H1 (cell line): ENCODE measurements around the gene EPN3. TPM values are rescaled to one million over a fixed set of nuclear protein-coding genes. Genes with fewer than 3 reads are reported as not detected.

Experiments
- CTCF ChIA-PET: fragments of 300-600 bp; sonication (Branson Sonifier 250); formaldehyde crosslinking; loops from one replicate; lab custom pipeline; 2021; ENCODE audit not compliant: partially characterized antibody; lab: Charles Lee
- POLR2A ChIA-PET: fragments of 300-600 bp; sonication (Branson Sonifier 250); formaldehyde crosslinking; loops from one replicate; lab custom pipeline; 2021; ENCODE audit warnings: inconsistent platforms; ENCODE audit not compliant: partially characterized antibody; lab: Charles Lee
- DNase-seq, 2 experiments: peaks; one replicate each; pipeline versions ENCODE4 v3.0.0 to v3.0.0-alpha.2; 2010 to 2022; ENCODE audit warnings: low spot score in 2 of 2, low read depth in 1 of 2, mixed read lengths in 1 of 2
- FAIRE-seq: peaks from 2 replicates; lab custom pipeline; 2011; peaks lifted over from hg19 to GRCh38; lab: Jason Lieb, UNC
- H2AFZ ChIP-seq: 2 replicates; pipeline ENCODE4 v1.8.1; 2012; ENCODE audit warnings: low read length, inconsistent platforms
- H2AK5ac ChIP-seq: 2 replicates; pipeline ENCODE4 v1.6.1; 2013; ENCODE audit warnings: low read depth, low read length
- H2BK120ac ChIP-seq: replicated peaks from 2 replicates; pipeline ENCODE3; 2013; ENCODE audit warnings: low read depth, low read length, inconsistent platforms
- H2BK12ac ChIP-seq: 2 replicates; pipeline ENCODE4 v1.6.1; 2013; ENCODE audit warnings: low read depth, low read length
- H2BK15ac ChIP-seq: 2 replicates; pipeline ENCODE4 v1.6.1; 2013; ENCODE audit warnings: low read length
- H2BK20ac ChIP-seq: 2 replicates; pipeline ENCODE4 v1.6.1; 2013; ENCODE audit warnings: low read length
- H2BK5ac ChIP-seq: 2 replicates; pipeline ENCODE4 v1.6.1; 2013; ENCODE audit warnings: low read depth, low read length
- H3K14ac ChIP-seq: 2 replicates; pipeline ENCODE4 v1.6.1; 2013; ENCODE audit warnings: inconsistent platforms; ENCODE audit not compliant: insufficient read length
- H3K18ac ChIP-seq: 2 replicates; pipeline ENCODE4 v1.6.1; 2013; ENCODE audit warnings: low read length; ENCODE audit errors: extremely low read depth
- H3K23ac ChIP-seq: 2 replicates; pipeline ENCODE4 v1.6.1; 2013; ENCODE audit warnings: inconsistent platforms; ENCODE audit not compliant: insufficient read length
- H3K23me2 ChIP-seq: 2 replicates; pipeline ENCODE4 v1.6.1; 2013; ENCODE audit warnings: low read depth, low read length
- H3K27ac ChIP-seq: 2 replicates; pipeline ENCODE4 v1.6.1; 2011; ENCODE audit warnings: low read depth, low read length, inconsistent platforms
- H3K27me3 ChIP-seq, 4 experiments: replicated peaks in 1 of 4; 1 replicate in 1 of 4; 2 replicates in 3 of 4; pipeline versions ENCODE4 v1.6.1 to v1.8.1; 2011 to 2013; ENCODE audit warnings: low read length in 3 of 4, mild to moderate bottlenecking in 3 of 4, inconsistent platforms in 2 of 4, mixed read lengths in 2 of 4, moderate library complexity in 1 of 4; ENCODE audit not compliant: control insufficient read depth in 3 of 4, insufficient read depth in 3 of 4; ENCODE audit errors: extremely low read depth in 1 of 4
- H3K36me3 ChIP-seq, 4 experiments: 2 replicates each; pipeline versions ENCODE4 v1.6.1 to v1.8.1; 2011 to 2013; ENCODE audit warnings: mild to moderate bottlenecking in 4 of 4, low read length in 3 of 4, moderate library complexity in 2 of 4, control low read depth in 1 of 4, inconsistent platforms in 1 of 4; ENCODE audit not compliant: insufficient read depth in 4 of 4, control insufficient read depth in 2 of 4
- H3K4ac ChIP-seq: replicated peaks from 2 replicates; pipeline ENCODE3; 2013; ENCODE audit warnings: low read length, low read depth, mixed read lengths, inconsistent platforms; ENCODE audit not compliant: insufficient read length
- H3K4me1 ChIP-seq, 4 experiments: replicated peaks in 1 of 4; 1 replicate in 1 of 4; 2 replicates in 3 of 4; pipeline versions ENCODE4 v1.6.1 to v1.8.1; 2011 to 2013; ENCODE audit warnings: low read length in 3 of 4, inconsistent platforms in 2 of 4, mixed read lengths in 1 of 4; ENCODE audit not compliant: insufficient read depth in 4 of 4, control insufficient read depth in 3 of 4
- H3K4me2 ChIP-seq, 2 experiments: 2 replicates each; pipeline versions ENCODE4 v1.6.1 to v1.8.1; 2011 to 2013; ENCODE audit warnings: low read depth in 2 of 2, low read length in 2 of 2, control low read depth in 1 of 2, inconsistent platforms in 1 of 2, mild to moderate bottlenecking in 1 of 2; ENCODE audit not compliant: insufficient read depth in 1 of 2
- H3K4me3 ChIP-seq, 4 experiments: fragments of 200-600, 300-600 bp in 1 of 4; sonication (generic), shearing (Covaris generic), sonication (Bioruptor Twin) in 1 of 4; 2 replicates each; pipeline versions ENCODE4 v1.5.1 to v1.8.1; 2011 to 2016; ENCODE audit warnings: low read length in 4 of 4, low read depth in 3 of 4, control low read depth in 2 of 4, inconsistent platforms in 2 of 4, mild to moderate bottlenecking in 2 of 4, mixed read lengths in 1 of 4, moderate library complexity in 1 of 4; ENCODE audit not compliant: insufficient read depth in 2 of 4; ENCODE audit errors: extremely low read depth in 1 of 4
- H3K56ac ChIP-seq: replicated peaks from 2 replicates; pipeline ENCODE3; 2013; ENCODE audit warnings: low read depth, mild to moderate bottlenecking, mixed read lengths, low read length, inconsistent platforms; ENCODE audit not compliant: insufficient read length
- H3K79me1 ChIP-seq: 2 replicates; pipeline ENCODE4 v1.6.1; 2013; ENCODE audit warnings: low read depth, low read length, control low read depth
- H3K79me2 ChIP-seq, 2 experiments: 2 replicates each; pipeline versions ENCODE4 v1.6.1 to v1.8.1; 2012 to 2013; ENCODE audit warnings: low read length in 2 of 2, mild to moderate bottlenecking in 2 of 2, inconsistent platforms in 1 of 2; ENCODE audit not compliant: insufficient read depth in 2 of 2, control insufficient read depth in 1 of 2
- H3K9ac ChIP-seq, 4 experiments: replicated peaks in 1 of 4; 1 replicate in 1 of 4; 2 replicates in 3 of 4; pipeline versions ENCODE4 v1.6.1 to v1.8.1; 2011 to 2013; ENCODE audit warnings: low read depth in 3 of 4, low read length in 3 of 4, control low read depth in 2 of 4, mild to moderate bottlenecking in 2 of 4, moderate library complexity in 2 of 4, inconsistent platforms in 1 of 4; ENCODE audit errors: extremely low read depth in 1 of 4
- H3K9me3 ChIP-seq, 2 experiments: 2 replicates each; pipeline versions ENCODE4 v1.6.1 to v1.8.1; 2012 to 2013; ENCODE audit warnings: mild to moderate bottlenecking in 2 of 2, moderate library complexity in 2 of 2, control low read depth in 1 of 2, inconsistent platforms in 1 of 2, low read depth in 1 of 2, low read length in 1 of 2, mixed read lengths in 1 of 2; ENCODE audit not compliant: insufficient read depth in 2 of 2
- H4K20me1 ChIP-seq, 2 experiments: replicated peaks in 1 of 2; 2 replicates each; pipeline versions ENCODE3 to v1.8.1; 2011 to 2013; ENCODE audit warnings: inconsistent platforms in 2 of 2, low read length in 2 of 2, mild to moderate bottlenecking in 1 of 2; ENCODE audit not compliant: insufficient read depth in 2 of 2, control insufficient read depth in 1 of 2
- H4K5ac ChIP-seq: 2 replicates; pipeline ENCODE4 v1.6.1; 2013; ENCODE audit warnings: low read length, low read depth, mixed read lengths, inconsistent platforms; ENCODE audit not compliant: insufficient read length
- H4K8ac ChIP-seq: 2 replicates; pipeline ENCODE4 v1.8.0; 2013; ENCODE audit warnings: mild to moderate bottlenecking, moderate library complexity, low read length, inconsistent platforms; ENCODE audit not compliant: insufficient read depth; ENCODE audit errors: extremely low read depth
- H4K91ac ChIP-seq: replicated peaks from 2 replicates; pipeline ENCODE3; 2013; ENCODE audit warnings: low read length, mixed read lengths, inconsistent platforms; ENCODE audit not compliant: insufficient read length
- BRCA1 ChIP-seq: IDR thresholded peaks from 2 replicates; pipeline ENCODE4 v1.6.1; 2012; ENCODE audit warnings: low read depth, low read length, improper control_type of control experiment
- CBX8 ChIP-seq: fragments of 300-800, 300-1000 bp; sonication (generic); IDR thresholded peaks from 2 replicates; pipeline ENCODE4 v1.7.1; 2016; ENCODE audit warnings: low read depth, low read length, borderline replicate concordance
- GABPA ChIP-seq: IDR thresholded peaks from 2 replicates; pipeline ENCODE4 v1.6.1; 2011; ENCODE audit warnings: mild to moderate bottlenecking, low read length, moderate library complexity, borderline replicate concordance; ENCODE audit not compliant: insufficient read depth
- HDAC2 ChIP-seq, 2 experiments: fragments of 300-600 bp in 1 of 2; sonication (generic) in 1 of 2; IDR thresholded peaks; 2 replicates each; pipeline ENCODE4 v1.6.1; 2011 to 2012; ENCODE audit warnings: low read depth in 2 of 2, low read length in 2 of 2, mild to moderate bottlenecking in 2 of 2, moderate library complexity in 2 of 2, borderline replicate concordance in 1 of 2, inconsistent platforms in 1 of 2
- KDM4A ChIP-seq: IDR thresholded peaks from one replicate; pipeline ENCODE4 v1.7.1; 2012; ENCODE audit warnings: low read depth, mild to moderate bottlenecking, moderate library complexity, low read length, inconsistent platforms; ENCODE audit not compliant: severe bottlenecking
- POU5F1 ChIP-seq: IDR thresholded peaks from 2 replicates; pipeline ENCODE4 v1.6.1; 2011; ENCODE audit warnings: low read depth, mild to moderate bottlenecking, low read length, moderate library complexity
- RBBP5 ChIP-seq: IDR thresholded peaks from 2 replicates; pipeline ENCODE4 v1.7.1; 2012; ENCODE audit warnings: low read depth, mild to moderate bottlenecking, inconsistent platforms, low read length, moderate library complexity, borderline replicate concordance
- SP1 ChIP-seq: IDR thresholded peaks from 2 replicates; pipeline ENCODE4 v1.6.1; 2011; ENCODE audit warnings: low read depth, low read length
- TAF7 ChIP-seq: optimal IDR thresholded peaks from 2 replicates; pipeline ENCODE3; 2011; ENCODE audit warnings: low read depth, mild to moderate bottlenecking, inconsistent platforms, low read length, moderate library complexity, borderline replicate concordance
- TCF12 ChIP-seq: IDR thresholded peaks from 2 replicates; pipeline ENCODE4 v1.6.1; 2011; ENCODE audit warnings: low read depth, mild to moderate bottlenecking, low read length
- WGBS, 2 experiments: shearing (Covaris generic) in 1 of 2; methylation state at CpG; one replicate each; pipeline versions ENCODE4 v1.1.6 to v1.1.7; 2013 to 2015; ENCODE audit warnings: low lambda C conversion rate in 2 of 2, mixed read lengths in 2 of 2, inconsistent platforms in 1 of 2, low coverage in 1 of 2, missing lambda C conversion rate in 1 of 2; ENCODE audit not compliant: insufficient replicate concordance in 2 of 2, insufficient coverage in 1 of 2, insufficient read length in 1 of 2; ENCODE audit errors: extremely low coverage in 1 of 2, missing lambda C conversion rate in 1 of 2; 5-methylcytosine and 5-hydroxymethylcytosine counted together
- polyA plus RNA-seq, 7 experiments: library from polyadenylated mRNA; depleted of rRNA in 3 of 7; stranded (reverse) in 5 of 7; unstranded in 2 of 7; fragments of >200 nt in 5 of 7; fragments of 200-250 nt in 2 of 7; gene quantifications; 1 replicate in 5 of 7; 2 replicates in 1 of 7; 4 replicates in 1 of 7; pipeline versions ENCODE4 v1.2.1 to v1.2.3, GENCODE V29; 2011 to 2013; ENCODE audit warnings: missing spikeins in 2 of 7, mixed read lengths in 2 of 7
- total RNA-seq: library from RNA; stranded (reverse); fragmentation: NEBNext Ultra II Directional; extraction: Animal tissue kit (Norgen Biotek cat#: 25700); gene quantifications from 2 replicates; pipeline ENCODE4 v1.2.1, GENCODE V29; 2021

The EPN3 gene
- total and polyA plus RNA-seq, 2 of the 8 experiments (the other 6 are each of a cell fraction or from before 2014, with no cell fraction given) = 6.7 to 7.9 TPM

DNA sequence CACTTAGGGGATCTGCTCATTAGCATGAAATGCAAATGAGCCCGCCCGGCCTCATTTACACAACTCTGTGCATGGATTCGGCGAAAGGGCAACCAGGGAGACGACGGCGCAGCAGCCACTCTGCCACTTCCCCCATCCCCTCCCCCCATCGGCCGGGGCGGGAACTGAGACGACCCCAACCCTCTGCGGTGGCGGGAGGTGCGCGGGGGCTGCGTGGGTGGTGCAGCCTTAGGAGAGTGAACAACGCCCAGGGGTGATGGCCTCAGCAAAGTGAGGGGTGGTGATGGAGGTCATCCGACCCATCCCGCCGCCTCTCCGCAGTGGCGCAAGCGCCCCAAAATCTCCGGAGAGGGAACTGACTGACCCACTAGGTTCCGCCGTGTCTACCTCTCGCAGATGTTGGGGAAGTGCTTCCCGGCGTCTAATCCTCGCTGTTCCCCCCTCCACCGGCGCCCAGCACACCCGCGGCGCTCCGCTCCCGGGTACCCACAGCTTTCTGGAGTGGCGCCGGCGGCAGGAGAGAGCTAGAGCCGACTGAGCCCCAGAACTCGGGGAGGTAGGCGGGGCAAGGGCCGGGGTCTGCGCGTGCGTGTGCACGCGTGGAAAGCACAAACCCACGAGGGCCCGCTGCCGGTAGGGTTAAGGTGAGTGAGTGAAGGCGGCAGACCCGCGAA lies 26.5 kb downstream of the EPN3 start:
- Histone ChIP-seq H2AFZ (no peak overlapping the region), H3K18ac (peak overlapping the region; percentile 32), H4K20me1 (peaks cover 4 to 7% of the 10 kb centered on the region in 2 experiments), H4K5ac (no peak overlapping the region), H3K14ac (no peak overlapping the region), H2AK5ac (no peak overlapping the region), H3K23me2 (peaks cover 17% of the 10 kb centered on the region; the same call in 1 of the 2 replicates), H3K4me1 (peaks cover 0 to 24% (median 14%) of the 10 kb centered on the region in 4 experiments; a peak in 6 of 7 replicates), H3K27me3 (peaks cover 25 to 60% (median 51%) of the 10 kb centered on the region in 4 experiments), H3K9me3 (no peaks in the 10 kb centered on the region), H3K27ac (no peak overlapping the region), H3K4me3 (peak overlapping the region; percentile 35 to 63 (median 51)), H3K4me2 (peak overlapping the region; percentile 75 to 91), H3K23ac (no peak overlapping the region), H2BK12ac (no peak overlapping the region), H3K36me3 (no peaks in the 10 kb centered on the region), H3K56ac (no peak overlapping the region), H4K91ac (no peak overlapping the region), H3K79me2 (no peaks in the 10 kb centered on the region), H4K8ac (peak overlapping the region; percentile 87; the same call in 1 of the 2 replicates), H2BK5ac (no peak overlapping the region), H3K4ac (no peak overlapping the region), H2BK15ac (no peak overlapping the region), H3K79me1 (no peaks in the 10 kb centered on the region), H2BK20ac (no peak overlapping the region), H3K9ac (no peak overlapping the region), H2BK120ac (no peak overlapping the region)
- ChIA-PET POLR2A (interaction anchor here (1.2 to 1.9 kb wide), 3 partner anchors 9 to 17 kb away, joined by 5 to 7 read pairs (median 5); no protein-coding TSS in a partner anchor), CTCF (interaction anchor here (0.7 to 7.2 kb wide), 9 partner anchors 8 to 108 kb away, joined by 3 to 89 read pairs (median 4); no protein-coding TSS in a partner anchor)
- FAIRE-seq (no peak), DNase-seq (peak in 1 of 2 experiments; percentile 82)
- TF ChIP-seq POU5F1 = no peak
- 0 out of 2 replicates have a peak, but pooled peaks have one; percentile 4 for TF ChIP-seq TCF12
- TF ChIP-seq TAF7 = no peak
- peak in 1 of 2 experiments; percentile 75; a peak in 2 of 4 replicates for TF ChIP-seq HDAC2 (IDR thresholded peaks at IDR 0.05; ENCODE audit: borderline replicate concordance in 1 of 2, low read depth in 2 of 2, low read length in 2 of 2)
- 0 out of 2 replicates have a peak, but pooled peaks have one; percentile 22 for TF ChIP-seq SP1
- TF ChIP-seq KDM4A = peak; percentile 72
- peak; percentile 45; the same call in 1 of the 2 replicates for TF ChIP-seq RBBP5
- no peak for TF ChIP-seq BRCA1
- no peak for TF ChIP-seq CBX8
- TF ChIP-seq GABPA = 0 out of 2 replicates have a peak, but pooled peaks have one; percentile 15
- 3% methylated on average over 39 of the region's 55 CpGs; no CpG with 5 or more reads in 1 of the 2 experiments for WGBS, 2 experiments
